H9 (cell line): ENCODE results near the gene TRRAP. TPM values are rescaled to one million over a fixed set of nuclear protein-coding genes. Genes with fewer than 3 reads are reported as not detected.

Experiments
- DNase-seq: peaks from one replicate; pipeline ENCODE4 v3.0.0-alpha.2; 2017
- H2AFZ ChIP-seq: one replicate; pipeline ENCODE4 v1.6.1; 2013; ENCODE audit warnings: mild to moderate bottlenecking, low read length, control low read depth, moderate library complexity
- H2AK5ac ChIP-seq: 2 replicates; pipeline ENCODE4 v1.6.1; 2013; ENCODE audit warnings: low read length, control low read depth, mixed read lengths; ENCODE audit not compliant: insufficient read length
- H2BK120ac ChIP-seq: one replicate; pipeline ENCODE4 v1.6.1; 2013; ENCODE audit warnings: low read depth, mild to moderate bottlenecking, low read length, control low read depth, inconsistent platforms; ENCODE audit not compliant: poor library complexity, severe bottlenecking
- H2BK12ac ChIP-seq: 2 replicates; pipeline ENCODE4 v1.6.1; 2013; ENCODE audit warnings: low read length, control low read depth, mixed read lengths, low read depth; ENCODE audit not compliant: insufficient read length
- H2BK15ac ChIP-seq: 2 replicates; pipeline ENCODE4 v1.6.1; 2013; ENCODE audit warnings: low read depth, low read length, control low read depth
- H2BK20ac ChIP-seq: one replicate; pipeline ENCODE4 v1.6.1; 2013; ENCODE audit warnings: low read depth, mild to moderate bottlenecking, low read length, control low read depth, inconsistent platforms; ENCODE audit not compliant: poor library complexity, severe bottlenecking
- H2BK5ac ChIP-seq: 2 replicates; pipeline ENCODE4 v1.6.1; 2013; ENCODE audit warnings: low read length, control low read depth, mixed read lengths; ENCODE audit not compliant: insufficient read length
- H3K14ac ChIP-seq: 2 replicates; pipeline ENCODE4 v1.6.1; 2013; ENCODE audit warnings: low read length, control low read depth; ENCODE audit not compliant: insufficient read depth
- H3K18ac ChIP-seq: 2 replicates; pipeline ENCODE4 v1.6.1; 2013; ENCODE audit warnings: low read depth, mild to moderate bottlenecking, mixed read lengths, low read length, control low read depth; ENCODE audit not compliant: insufficient read length
- H3K23ac ChIP-seq: 2 replicates; pipeline ENCODE4 v1.6.1; 2013; ENCODE audit warnings: low read length, control low read depth, mixed read lengths, low read depth; ENCODE audit not compliant: insufficient read length
- H3K23me2 ChIP-seq: 2 replicates; pipeline ENCODE4 v1.6.1; 2013; ENCODE audit warnings: low read depth, mild to moderate bottlenecking, mixed read lengths, low read length, control low read depth; ENCODE audit not compliant: insufficient read length, poor library complexity, severe bottlenecking
- H3K27ac ChIP-seq: 2 replicates; pipeline ENCODE4 v1.5.1; 2013; ENCODE audit warnings: low read length, control low read depth, mixed read lengths, low read depth; ENCODE audit not compliant: insufficient read length
- H3K27me3 ChIP-seq: 2 replicates; pipeline ENCODE4 v1.6.1; 2013; ENCODE audit warnings: low read length, control low read depth, inconsistent platforms; ENCODE audit not compliant: insufficient read depth
- H3K4ac ChIP-seq: 2 replicates; pipeline ENCODE4 v1.6.1; 2013; ENCODE audit warnings: low read depth, mild to moderate bottlenecking, control low read depth, inconsistent platforms, low read length, moderate library complexity
- H3K4me1 ChIP-seq: 2 replicates; pipeline ENCODE4 v1.6.1; 2013; ENCODE audit warnings: low read length, control low read depth, inconsistent platforms; ENCODE audit not compliant: insufficient read depth
- H3K4me2 ChIP-seq: 2 replicates; pipeline ENCODE4 v1.6.1; 2013; ENCODE audit warnings: low read length, control low read depth, mixed read lengths; ENCODE audit not compliant: insufficient read length, insufficient read depth
- H3K56ac ChIP-seq: 2 replicates; pipeline ENCODE4 v1.6.1; 2013; ENCODE audit warnings: low read depth, mild to moderate bottlenecking, mixed read lengths, low read length, control low read depth; ENCODE audit not compliant: insufficient read length
- H3K79me1 ChIP-seq: 2 replicates; pipeline ENCODE4 v1.6.1; 2013; ENCODE audit warnings: low read depth, mild to moderate bottlenecking, moderate library complexity, low read length, control low read depth, inconsistent platforms; ENCODE audit not compliant: insufficient read depth, poor library complexity, severe bottlenecking
- H3K79me2 ChIP-seq: 2 replicates; pipeline ENCODE4 v1.6.1; 2013; ENCODE audit warnings: low read length, control low read depth, inconsistent platforms; ENCODE audit not compliant: insufficient read depth
- H3K9ac ChIP-seq: 2 replicates; pipeline ENCODE4 v1.6.1; 2013; ENCODE audit warnings: low read length, control low read depth, mixed read lengths; ENCODE audit not compliant: insufficient read length; ENCODE audit errors: extremely low read depth
- H3K9me3 ChIP-seq: one replicate; pipeline ENCODE4 v1.6.1; 2013; ENCODE audit warnings: low read depth, low read length, inconsistent platforms; ENCODE audit not compliant: control insufficient read depth
- H3T11ph ChIP-seq: one replicate; pipeline ENCODE4 v1.6.1; 2013; ENCODE audit warnings: mild to moderate bottlenecking, low read length, control low read depth, inconsistent platforms
- H4K20me1 ChIP-seq: one replicate; pipeline ENCODE4 v1.6.1; 2013; ENCODE audit not compliant: control insufficient read depth, insufficient read length, insufficient read depth
- H4K5ac ChIP-seq: 2 replicates; pipeline ENCODE4 v1.6.1; 2013; ENCODE audit warnings: low read depth, mild to moderate bottlenecking, mixed read lengths, low read length, control low read depth; ENCODE audit not compliant: insufficient read length
- H4K8ac ChIP-seq: replicated peaks from 2 replicates; pipeline ENCODE4 v1.6.1; 2013; ENCODE audit warnings: low read length, control low read depth, mixed read lengths, low read depth; ENCODE audit not compliant: insufficient read length
- H4K91ac ChIP-seq: 2 replicates; pipeline ENCODE4 v1.6.1; 2013; ENCODE audit warnings: low read depth, mild to moderate bottlenecking, moderate library complexity, mixed read lengths, low read length, control low read depth; ENCODE audit not compliant: insufficient read length
- H3K27ac Mint-ChIP-seq, 3 experiments: 2 replicates in 2 of 3; 3 replicates in 1 of 3; pipeline ENCODE4 v1.8.0; 2020 to 2021; ENCODE audit warnings: mixed read lengths in 3 of 3, mild to moderate bottlenecking in 1 of 3, moderate library complexity in 1 of 3
- H3K27me3 Mint-ChIP-seq: 2 replicates; pipeline ENCODE4 v1.8.0; 2021; ENCODE audit warnings: low read depth, mild to moderate bottlenecking, moderate library complexity, mixed read lengths
- H3K36me3 Mint-ChIP-seq, 3 experiments: 2 replicates in 2 of 3; 3 replicates in 1 of 3; pipeline ENCODE4 v1.8.0; 2020 to 2021; ENCODE audit warnings: low read depth in 3 of 3, mixed read lengths in 3 of 3; ENCODE audit not compliant: insufficient read depth in 1 of 3
- H3K4me1 Mint-ChIP-seq, 2 experiments: 2 replicates each; pipeline ENCODE4 v1.8.0; 2020; ENCODE audit warnings: mixed read lengths in 2 of 2
- H3K4me3 Mint-ChIP-seq, 2 experiments: 2 replicates in 1 of 2; 3 replicates in 1 of 2; pipeline ENCODE4 v1.8.0; 2020 to 2021; ENCODE audit warnings: mild to moderate bottlenecking in 2 of 2, mixed read lengths in 2 of 2, moderate library complexity in 1 of 2
- H3K9me3 Mint-ChIP-seq, 2 experiments: 2 replicates in 1 of 2; 3 replicates in 1 of 2; pipeline ENCODE4 v1.8.0; 2020; ENCODE audit warnings: mild to moderate bottlenecking in 2 of 2, mixed read lengths in 2 of 2, moderate library complexity in 1 of 2
- CTCF ChIP-seq: fragments of 200-600 bp; sonication (generic); conservative IDR thresholded peaks from 3 replicates; pipeline ENCODE4 v1.8.0; 2021; ENCODE audit warnings: antibody characterized with exemption, mild to moderate bottlenecking
- WGBS: extraction: QIAGEN DNeasy Blood & Tissue Kit; methylation state at CpG from one replicate; pipeline ENCODE4 v1.1.7; 2013; ENCODE audit warnings: missing lambda C conversion rate, low lambda C conversion rate, mixed read lengths; ENCODE audit not compliant: insufficient read length; ENCODE audit errors: extremely low coverage; 5-methylcytosine and 5-hydroxymethylcytosine counted together
- total RNA-seq: library from RNA; stranded (reverse); gene quantifications from 2 replicates; pipeline ENCODE4 v1.2.1, GENCODE V29; 2021

Gene TRRAP
- total RNA-seq, 1 experiment from 2014 or later = 58.6 TPM

GRCh38 chr7:98988641-98989040 lies 110.3 kb downstream of the TRRAP start:
- no peak for DNase-seq
- H2AFZ ChIP-seq = no peak overlapping the region
- WGBS = no CpG with 5 or more reads among the region's 15 CpGs
- H2BK20ac ChIP-seq = no peak overlapping the region
- H3K4me1 Mint-ChIP-seq = no peaks in the 10 kb centered on the region
- no peak overlapping the region for H4K8ac ChIP-seq
- no peaks in the 10 kb centered on the region for H4K20me1 ChIP-seq
- no peaks in the 10 kb centered on the region for H3K27me3 Mint-ChIP-seq
- no peak overlapping the region for H3K4me2 ChIP-seq
- H3K36me3 Mint-ChIP-seq = peaks cover 58 to 95% (median 92%) of the 10 kb centered on the region in 3 experiments
- H3K27me3 ChIP-seq = no peaks in the 10 kb centered on the region
- no peak overlapping the region for H3K23ac ChIP-seq
- peaks cover 0 to 10% of the 10 kb centered on the region in 2 experiments; a peak in 1 of 5 replicates for H3K9me3 Mint-ChIP-seq
- no peak overlapping the region for H3K27ac Mint-ChIP-seq
- H3K9me3 ChIP-seq = no peaks in the 10 kb centered on the region
- H2BK15ac ChIP-seq = no peak overlapping the region
- no peak overlapping the region for H4K5ac ChIP-seq
- H3K79me1 ChIP-seq = no peaks in the 10 kb centered on the region
- no peak overlapping the region for H3K9ac ChIP-seq
- H3K4me3 Mint-ChIP-seq = no peak overlapping the region
- no peak overlapping the region for H2BK12ac ChIP-seq
- H3T11ph ChIP-seq = no peak overlapping the region
- no peak overlapping the region for H3K18ac ChIP-seq
- H3K4ac ChIP-seq = no peak overlapping the region
- TF ChIP-seq CTCF = no peak
- no peaks in the 10 kb centered on the region for H3K23me2 ChIP-seq
- no peak overlapping the region for H2BK5ac ChIP-seq
- no peak overlapping the region for H4K91ac ChIP-seq
- no peaks in the 10 kb centered on the region for H3K79me2 ChIP-seq
- H3K14ac ChIP-seq = no peak overlapping the region
- H2BK120ac ChIP-seq = no peak overlapping the region
- H2AK5ac ChIP-seq = no peak overlapping the region
- no peak overlapping the region for H3K56ac ChIP-seq
- no peaks in the 10 kb centered on the region for H3K4me1 ChIP-seq
- H3K27ac ChIP-seq = no peak overlapping the region
